Measurements from ENCODE around the gene HIVEP3. TPM values are rescaled to one million over a fixed set of nuclear protein-coding genes. Genes with fewer than 3 reads are reported as not detected.

HIVEP3 gene
- polyA plus RNA-seq, 4 donors: 0.67 to 3.8 (median 1.8) TPM

- peaks cover 0 to 28% (median 5%) of the 10 kb centered on the region in 3 donors for H3K4me1 ChIP-seq (ENCODE audit: control insufficient read depth in 3 of 3, insufficient read depth in 2 of 3, low read depth in 1 of 3, low read length in 2 of 3)
- H3K36me3 ChIP-seq (ENCODE audit: control insufficient read depth in 3 of 3, insufficient read depth in 2 of 3, low read depth in 1 of 3, low read length in 3 of 3): no peaks in the 10 kb centered on the region
- FAIRE-seq (no peak), DNase-seq (peak in 1 of 2 donors; percentile 13)
- peak overlapping the region in 1 of 3 donors; percentile 26 for H3K27ac ChIP-seq (ENCODE audit: low read depth in 1 of 3, low read length in 2 of 3)
- H3K9me3 ChIP-seq (ENCODE audit: control insufficient read depth in 2 of 2, insufficient read depth in 1 of 2, low read depth in 1 of 2, low read length in 1 of 2): no peaks in the 10 kb centered on the region
- no peak overlapping the region for H3K4me3 ChIP-seq (ENCODE audit: low read depth in 1 of 3, low read length in 3 of 3)
- WGBS, 3 donors: 65 to 78% (median 70%) methylated on average over 6 of the region's 6 CpGs
- H3K27me3 ChIP-seq (ENCODE audit: control insufficient read depth in 3 of 3, insufficient read depth in 3 of 3, low read length in 3 of 3): no peaks in the 10 kb centered on the region
Observed at GRCh38 chr1:41894808-41895483, 23.8 kb downstream of the HIVEP3 start.

DNA sequence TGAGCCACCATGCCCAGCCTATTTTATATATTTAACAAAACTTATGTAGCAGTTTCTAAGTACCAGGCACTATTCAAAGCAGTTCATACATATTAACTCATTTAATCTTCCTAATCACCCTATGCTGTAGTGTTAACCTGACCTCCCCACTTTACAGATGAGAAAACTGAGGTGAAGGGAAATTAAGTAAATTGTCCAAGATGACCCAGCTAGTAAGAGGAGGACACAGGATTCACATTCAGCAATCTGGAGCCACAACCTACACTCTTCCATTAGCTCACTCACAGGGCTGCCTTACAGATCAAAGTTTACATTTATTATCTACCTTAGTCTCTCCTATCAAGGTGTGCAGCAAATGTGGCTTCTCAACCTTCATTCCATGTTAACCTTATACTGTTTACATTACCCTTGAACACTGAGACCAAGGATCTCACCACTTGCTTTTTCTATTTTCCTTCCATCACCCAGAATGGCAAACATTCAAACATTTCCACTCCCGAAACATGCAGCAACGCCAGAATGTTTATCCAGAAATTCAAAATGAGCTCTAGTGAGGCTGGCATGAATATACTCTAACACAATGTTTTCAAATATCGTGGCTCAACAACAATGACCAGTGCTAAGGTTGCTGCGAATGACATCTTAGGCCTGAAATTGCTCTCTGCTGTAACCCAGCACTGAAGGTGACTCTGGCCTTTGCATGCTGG, 24.5 kb downstream of the HIVEP3 start:
- H3K27me3 ChIP-seq (ENCODE audit: control insufficient read depth in 3 of 3, insufficient read depth in 3 of 3, low read length in 3 of 3): no peaks in the 10 kb centered on the region
- H3K36me3 ChIP-seq (ENCODE audit: control insufficient read depth in 3 of 3, insufficient read depth in 2 of 3, low read depth in 1 of 3, low read length in 3 of 3): no peaks in the 10 kb centered on the region
- FAIRE-seq: no peak
- peak overlapping the region in 1 of 3 donors; percentile 26 for H3K27ac ChIP-seq (ENCODE audit: low read depth in 1 of 3, low read length in 2 of 3)
- DNase-seq: peak; percentile 58 to 79
- H3K9me3 ChIP-seq (ENCODE audit: control insufficient read depth in 2 of 2, insufficient read depth in 1 of 2, low read depth in 1 of 2, low read length in 1 of 2): no peaks in the 10 kb centered on the region
- peaks cover 0 to 28% (median 5%) of the 10 kb centered on the region in 3 donors for H3K4me1 ChIP-seq (ENCODE audit: control insufficient read depth in 3 of 3, insufficient read depth in 2 of 3, low read depth in 1 of 3, low read length in 2 of 3)
- 40 to 53% (median 46%) methylated on average over 4 of the region's 4 CpGs for WGBS, 3 donors
- no peak overlapping the region for H3K4me3 ChIP-seq (ENCODE audit: low read depth in 1 of 3, low read length in 3 of 3)

GRCh38 chr1:41892301-41892781, 26.4 kb downstream of the HIVEP3 start:
- no peak for FAIRE-seq
- peak in 1 of 2 donors; percentile 28 for DNase-seq
- peak overlapping the region in 2 of 3 donors; percentile 32 to 62 for H3K27ac ChIP-seq (ENCODE audit: low read depth in 1 of 3, low read length in 2 of 3)
- no peaks in the 10 kb centered on the region for H3K9me3 ChIP-seq (ENCODE audit: control insufficient read depth in 2 of 2, insufficient read depth in 1 of 2, low read depth in 1 of 2, low read length in 1 of 2)
- H3K4me3 ChIP-seq (ENCODE audit: low read depth in 1 of 3, low read length in 3 of 3): no peak overlapping the region
- WGBS, 3 donors: 61 to 83% (median 63%) methylated on average over 5 of the region's 5 CpGs
- H3K27me3 ChIP-seq (ENCODE audit: control insufficient read depth in 3 of 3, insufficient read depth in 3 of 3, low read length in 3 of 3): no peaks in the 10 kb centered on the region
- H3K36me3 ChIP-seq (ENCODE audit: control insufficient read depth in 3 of 3, insufficient read depth in 2 of 3, low read depth in 1 of 3, low read length in 3 of 3): no peaks in the 10 kb centered on the region
- H3K4me1 ChIP-seq (ENCODE audit: control insufficient read depth in 3 of 3, insufficient read depth in 2 of 3, low read depth in 1 of 3, low read length in 2 of 3): peaks cover 0 to 28% (median 2%) of the 10 kb centered on the region in 3 donors

DNA sequence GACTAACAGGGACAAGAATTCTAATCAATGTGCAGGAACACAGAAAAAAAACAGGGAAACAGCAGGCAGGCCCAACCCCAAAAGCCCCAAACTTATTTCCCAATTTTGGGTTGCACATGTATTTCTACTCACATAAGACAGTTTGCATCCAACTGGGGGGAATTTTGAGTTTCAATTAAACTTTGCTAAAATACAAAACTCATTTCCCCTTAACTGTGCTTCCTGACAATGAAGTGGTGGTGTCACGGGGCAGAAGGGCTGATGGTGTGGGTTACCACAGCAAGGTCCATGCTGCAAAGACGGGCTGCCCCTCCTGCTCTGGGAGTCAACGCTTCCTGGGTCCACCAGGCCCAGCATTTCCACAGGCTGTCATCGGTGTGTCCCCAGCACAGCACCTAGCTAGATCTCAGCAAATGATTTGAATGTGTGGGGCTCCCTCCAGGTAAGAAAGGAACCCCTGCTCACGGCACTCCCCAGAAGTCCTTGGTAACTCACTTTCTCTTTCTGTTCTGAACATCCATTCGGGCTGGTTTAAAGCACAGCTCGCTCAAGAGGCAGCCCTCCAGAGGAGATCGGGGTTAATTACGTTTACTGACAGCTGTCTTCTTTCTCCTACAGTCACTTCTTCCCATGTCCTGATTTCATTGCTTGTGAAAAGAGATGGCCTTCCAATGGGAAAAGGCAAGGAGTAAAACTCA, 27.4 kb downstream of the HIVEP3 start:
- no peaks in the 10 kb centered on the region for H3K36me3 ChIP-seq (ENCODE audit: control insufficient read depth in 3 of 3, insufficient read depth in 2 of 3, low read depth in 1 of 3, low read length in 3 of 3)
- DNase-seq (peak; percentile 67 to 83), FAIRE-seq (no peak)
- whole genome bisulfite sequencing, 3 donors: 3 to 16% (median 4%) methylated on average over 9 of the region's 9 CpGs
- H3K4me1 ChIP-seq (ENCODE audit: control insufficient read depth in 3 of 3, insufficient read depth in 2 of 3, low read depth in 1 of 3, low read length in 2 of 3): peaks cover 0 to 28% (median 2%) of the 10 kb centered on the region in 3 donors
- no peaks in the 10 kb centered on the region for H3K9me3 ChIP-seq (ENCODE audit: control insufficient read depth in 2 of 2, insufficient read depth in 1 of 2, low read depth in 1 of 2, low read length in 1 of 2)
- H3K27ac ChIP-seq (ENCODE audit: low read depth in 1 of 3, low read length in 2 of 3): peak overlapping the region in 2 of 3 donors; percentile 56 to 89
- H3K27me3 ChIP-seq (ENCODE audit: control insufficient read depth in 3 of 3, insufficient read depth in 3 of 3, low read length in 3 of 3): no peaks in the 10 kb centered on the region
- peak overlapping the region in 2 of 3 donors; percentile 24 to 41 for H3K4me3 ChIP-seq (ENCODE audit: low read depth in 1 of 3, low read length in 3 of 3)

GRCh38 chr1:41890825-41891198, 27.9 kb downstream of the HIVEP3 start:
- FAIRE-seq (no peak), DNase-seq (peak in 1 of 2 donors; percentile 15)
- Histone ChIP-seq H3K27ac (ENCODE audit: low read depth in 1 of 3, low read length in 2 of 3) (peak overlapping the region in 2 of 3 donors; percentile 33 to 89), H3K9me3 (ENCODE audit: control insufficient read depth in 2 of 2, insufficient read depth in 1 of 2, low read depth in 1 of 2, low read length in 1 of 2) (no peaks in the 10 kb centered on the region), H3K4me3 (ENCODE audit: low read depth in 1 of 3, low read length in 3 of 3) (no peak overlapping the region), H3K27me3 (ENCODE audit: control insufficient read depth in 3 of 3, insufficient read depth in 3 of 3, low read length in 3 of 3) (no peaks in the 10 kb centered on the region), H3K4me1 (ENCODE audit: control insufficient read depth in 3 of 3, insufficient read depth in 2 of 3, low read depth in 1 of 3, low read length in 2 of 3) (peaks cover 0 to 28% (median 2%) of the 10 kb centered on the region in 3 donors), H3K36me3 (ENCODE audit: control insufficient read depth in 3 of 3, insufficient read depth in 2 of 3, low read depth in 1 of 3, low read length in 3 of 3) (no peaks in the 10 kb centered on the region)
- WGBS, 3 donors: 30 to 42% (median 39%) methylated on average over 6 of the region's 6 CpGs

DNA sequence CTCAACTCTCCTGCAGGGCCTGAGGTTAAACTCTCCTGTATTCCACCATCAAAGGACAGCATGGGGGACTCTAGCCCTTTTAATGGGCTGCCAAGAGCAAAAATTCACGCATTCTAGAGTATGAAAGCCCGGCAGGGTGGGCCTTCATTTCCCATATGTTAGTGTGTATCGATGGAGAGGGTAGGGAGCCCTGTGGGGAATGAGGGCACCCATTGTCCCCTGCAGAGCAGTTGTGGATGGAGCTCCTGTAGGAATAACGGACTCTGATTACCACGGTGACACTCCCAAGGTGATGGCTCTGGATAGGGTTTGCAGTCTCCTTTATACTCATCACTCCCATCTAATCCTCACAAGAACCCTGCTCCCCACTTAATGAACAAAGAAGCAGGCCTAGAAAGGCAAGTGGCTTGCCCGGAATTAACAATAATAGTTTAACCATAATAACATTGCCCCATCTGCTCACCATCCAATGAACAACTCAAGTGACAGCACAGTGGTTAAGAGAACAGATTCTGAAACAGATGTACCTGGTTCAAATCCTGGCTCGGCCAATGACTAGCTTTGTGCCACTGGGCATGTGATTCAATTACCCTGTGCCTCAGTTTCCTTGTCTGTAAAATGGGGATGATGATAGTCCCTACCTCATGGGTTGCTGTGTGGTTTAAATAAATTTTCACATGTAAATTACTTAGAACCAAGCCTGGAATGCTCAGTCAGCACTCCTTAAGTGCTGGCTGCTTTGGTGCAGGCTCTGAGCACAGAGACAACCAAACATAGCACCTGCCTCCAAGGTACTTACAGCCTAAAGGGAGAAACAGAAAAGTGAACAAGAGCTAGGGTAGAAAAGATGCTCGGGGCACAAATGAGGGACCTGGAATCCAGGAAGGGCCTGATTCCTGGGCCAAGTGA, 29.0 kb downstream of the HIVEP3 start:
- WGBS, 3 donors: 94 to 96% (median 96%) methylated on average over 8 of the region's 8 CpGs
- no peak for FAIRE-seq

GRCh38 chr1:41888756-41889155, 30.0 kb downstream of the HIVEP3 start:
- no peak for FAIRE-seq
- no peak overlapping the region for H3K4me3 ChIP-seq (ENCODE audit: low read depth in 1 of 3, low read length in 3 of 3)

More for the DNA sequence above, 29.0 kb downstream of the HIVEP3 start:
- Histone ChIP-seq H3K4me1 (ENCODE audit: control insufficient read depth in 3 of 3, insufficient read depth in 2 of 3, low read depth in 1 of 3, low read length in 2 of 3) (peaks cover 0 to 19% (median 2%) of the 10 kb centered on the region in 3 donors), H3K9me3 (ENCODE audit: control insufficient read depth in 2 of 2, insufficient read depth in 1 of 2, low read depth in 1 of 2, low read length in 1 of 2) (no peaks in the 10 kb centered on the region), H3K4me3 (ENCODE audit: low read depth in 1 of 3, low read length in 3 of 3) (no peak overlapping the region), H3K36me3 (ENCODE audit: control insufficient read depth in 3 of 3, insufficient read depth in 2 of 3, low read depth in 1 of 3, low read length in 3 of 3) (no peaks in the 10 kb centered on the region), H3K27me3 (ENCODE audit: control insufficient read depth in 3 of 3, insufficient read depth in 3 of 3, low read length in 3 of 3) (no peaks in the 10 kb centered on the region), H3K27ac (ENCODE audit: low read depth in 1 of 3, low read length in 2 of 3) (no peak overlapping the region)
- DNase-seq: no peak

More at GRCh38 chr1:41888756-41889155, 30.0 kb downstream of the HIVEP3 start:
- no peak for DNase-seq
- Histone ChIP-seq H3K27ac (ENCODE audit: low read depth in 1 of 3, low read length in 2 of 3) (no peak overlapping the region), H3K27me3 (ENCODE audit: control insufficient read depth in 3 of 3, insufficient read depth in 3 of 3, low read length in 3 of 3) (no peaks in the 10 kb centered on the region), H3K4me1 (ENCODE audit: control insufficient read depth in 3 of 3, insufficient read depth in 2 of 3, low read depth in 1 of 3, low read length in 2 of 3) (peaks cover 0 to 10% (median 2%) of the 10 kb centered on the region in 3 donors), H3K36me3 (ENCODE audit: control insufficient read depth in 3 of 3, insufficient read depth in 2 of 3, low read depth in 1 of 3, low read length in 3 of 3) (no peaks in the 10 kb centered on the region), H3K9me3 (ENCODE audit: control insufficient read depth in 2 of 2, insufficient read depth in 1 of 2, low read depth in 1 of 2, low read length in 1 of 2) (no peaks in the 10 kb centered on the region)
- WGBS, 3 donors: 91 to 95% (median 94%) methylated on average over 4 of the region's 4 CpGs

All from small intestine (tissue), 7 donors.